T-helper 22 cell (primary cell): ENCODE results near the gene HBD.
"Not testable (repeated sequence)": the region's sequence is repeated elsewhere in the genome, so short reads cannot be mapped to it uniquely, and the experiment has no call there.

Source experiments
- DNase-seq: peaks from one replicate; pipeline ENCODE4 v3.0.0-alpha.2; 2020; ENCODE audit warnings: low read depth

HBD gene

DNA sequence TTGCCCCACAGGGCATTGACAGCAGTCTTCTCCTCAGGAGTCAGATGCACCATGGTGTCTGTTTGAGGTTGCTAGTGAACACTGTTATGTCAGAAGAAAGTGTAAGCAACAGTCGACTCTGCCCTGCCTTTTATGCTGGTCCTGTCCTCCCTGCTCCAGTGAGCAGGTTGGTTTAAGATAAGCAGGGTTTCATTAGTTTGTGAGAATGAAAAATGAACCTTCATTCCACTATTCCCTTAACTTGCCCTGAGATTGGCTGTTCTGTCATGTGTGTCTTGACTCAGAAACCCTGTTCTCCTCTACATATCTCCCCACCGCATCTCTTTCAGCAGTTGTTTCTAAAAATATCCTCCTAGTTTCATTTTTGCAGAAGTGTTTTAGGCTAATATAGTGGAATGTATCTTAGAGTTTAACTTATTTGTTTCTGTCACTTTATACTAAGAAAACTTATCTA is at the start of gene HBD:
HBD (minus strand) TSS at position 103 of the 454 bp plus-strand sequence; CDS start at position 53, 50 bp downstream.
- no peak for DNase-seq

DNA sequence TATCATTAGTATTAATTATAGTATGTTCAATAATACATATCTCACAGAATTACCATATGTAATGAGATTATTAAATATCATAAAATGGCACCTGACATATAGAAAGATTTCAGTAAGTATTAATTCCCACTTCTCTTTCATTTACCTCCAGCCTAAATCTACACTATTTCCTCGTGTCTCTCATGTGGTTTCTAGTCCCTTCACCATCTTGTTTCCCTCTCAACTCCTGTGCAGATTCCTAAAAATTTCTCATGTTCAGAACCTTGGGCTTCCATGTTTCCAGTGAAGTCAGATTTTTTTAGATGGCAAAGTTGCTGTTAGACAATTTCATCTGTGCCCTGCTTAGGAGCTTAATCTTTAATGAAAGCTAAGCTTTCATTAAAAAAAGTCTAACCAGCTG is 49.6 kb upstream of the HBD start:
- no peak for DNase-seq

DNA sequence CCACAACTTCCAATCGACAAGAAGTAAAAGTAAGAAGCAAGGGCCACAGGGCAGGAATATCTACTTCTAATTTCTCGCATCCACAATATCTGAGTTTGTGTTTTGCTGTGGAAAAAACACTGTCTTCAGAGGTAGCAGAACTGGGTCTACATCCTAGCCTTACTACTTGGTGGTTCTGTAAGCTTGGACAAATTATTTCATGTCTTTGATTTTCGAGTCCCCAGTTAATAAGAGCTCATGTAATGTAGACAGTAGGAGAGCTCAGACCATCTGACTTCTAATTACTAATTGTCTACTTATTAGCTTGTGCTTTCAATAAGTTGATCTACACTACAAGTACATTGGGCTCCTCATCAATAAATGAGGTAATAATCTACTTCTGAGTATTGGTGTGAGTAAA is 48.8 kb upstream of the HBD start:
- DNase-seq: no peak

DNA sequence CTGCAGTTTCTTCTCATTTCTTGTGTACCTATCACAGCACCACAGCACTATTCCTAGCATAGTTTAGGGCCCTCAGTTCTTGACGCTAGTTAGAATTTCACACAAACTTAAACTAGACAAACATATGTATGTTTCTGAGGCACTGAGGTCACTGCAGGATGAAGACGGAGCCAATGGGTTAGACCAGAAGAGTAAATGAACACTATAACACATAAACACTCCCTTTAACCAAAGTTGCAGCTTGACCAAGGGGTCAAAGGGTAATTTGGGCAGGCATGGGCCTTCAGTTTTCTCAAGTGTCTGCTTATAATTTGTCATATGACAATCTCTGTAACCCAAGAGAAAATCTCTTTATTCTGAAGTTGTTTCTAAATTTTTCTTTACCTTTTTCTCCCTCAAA is 48.3 kb upstream of the HBD start:
- DNase-seq: no peak

- no peak for DNase-seq
Measured at GRCh38 chr11:5281596-5281995, 47.3 kb upstream of the HBD start.

- DNase-seq: no peak
Measured at GRCh38 chr11:5280582-5281102, 46.4 kb upstream of the HBD start.

DNA sequence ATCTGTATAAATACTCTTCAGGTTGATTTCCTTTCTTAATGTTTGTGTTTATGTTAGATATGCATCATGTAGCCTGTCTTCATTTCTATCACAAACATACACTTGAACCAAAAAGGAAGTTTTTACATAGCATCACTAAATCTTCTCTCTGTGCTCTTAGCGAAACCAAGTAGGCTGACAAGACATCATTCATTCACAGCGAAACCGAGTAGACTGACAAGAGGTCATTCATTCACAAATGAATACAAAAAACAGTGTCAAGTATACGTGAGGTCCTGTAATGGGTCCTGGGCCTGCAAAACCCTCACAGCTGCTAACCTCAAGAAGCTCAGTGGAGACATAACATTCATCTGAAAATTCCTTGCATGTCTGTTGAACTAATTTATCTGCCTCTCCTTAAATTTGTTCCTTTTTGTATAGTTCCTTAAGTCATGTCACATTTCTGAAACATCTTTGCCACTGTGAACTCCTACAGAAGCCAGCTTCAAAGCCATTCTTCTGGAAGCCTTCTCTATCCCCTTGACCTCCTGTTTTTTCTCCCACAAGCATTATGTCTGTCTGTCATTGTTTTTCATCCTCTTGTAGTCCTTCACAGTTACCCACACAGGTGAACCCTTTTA is 45.3 kb upstream of the HBD start:
- no peak for DNase-seq

- DNase-seq: no peak
Measured at GRCh38 chr11:5277807-5278382, 43.6 kb upstream of the HBD start.

DNA sequence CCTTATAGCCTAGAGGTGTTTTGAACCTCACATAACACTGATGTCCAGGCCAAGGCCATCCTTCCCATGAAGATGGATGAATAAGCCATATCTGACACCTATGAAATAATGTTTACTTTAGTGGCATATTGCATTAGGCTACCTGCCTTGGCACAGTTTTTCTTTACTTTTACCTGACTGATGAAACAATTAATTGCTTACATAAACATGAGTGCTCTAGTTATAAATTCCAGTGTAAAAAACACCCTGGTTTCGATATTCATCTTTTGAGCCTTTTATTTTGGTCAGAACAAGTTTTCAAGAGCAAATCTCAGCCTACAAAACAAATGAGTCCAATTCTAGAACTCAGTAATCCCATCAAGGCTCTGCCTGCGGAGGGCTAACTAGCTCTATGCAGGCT is 42.4 kb upstream of the HBD start:
- DNase-seq: no peak

- DNase-seq: no peak
Measured at GRCh38 chr11:5275369-5276110, 41.3 kb upstream of the HBD start.

GRCh38 chr11:5274395-5274794 is 40.1 kb upstream of the HBD start:
- DNase-seq: no peak

DNA sequence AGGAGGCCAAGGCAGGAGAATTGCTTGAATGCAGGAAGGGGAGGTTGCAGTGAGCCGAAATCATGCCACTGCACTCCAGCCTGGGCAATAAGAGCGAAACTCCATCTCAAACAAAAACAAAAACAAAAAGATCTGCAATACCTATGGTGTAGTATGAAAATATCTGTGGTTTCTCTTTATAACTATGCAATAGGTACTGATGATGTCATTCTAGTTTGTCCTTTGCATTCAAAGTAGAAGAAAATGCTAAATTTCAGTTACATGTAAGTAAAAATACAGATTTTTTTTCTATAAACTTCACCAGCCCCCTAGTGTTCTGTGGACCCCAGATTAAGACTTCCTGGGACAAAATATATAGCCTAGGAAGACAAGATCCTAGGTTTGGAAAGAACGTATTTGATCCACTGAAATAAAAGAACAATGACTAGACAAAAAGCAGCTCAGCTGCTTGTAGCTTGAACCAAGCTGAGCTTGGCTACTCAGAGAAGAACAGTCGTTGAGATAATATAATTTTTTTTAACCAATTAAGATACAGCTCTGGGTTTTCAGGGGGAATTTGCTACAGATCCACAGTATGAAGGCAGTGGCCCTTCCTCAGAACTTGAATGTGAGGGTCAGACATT is 38.2 kb upstream of the HBD start:
- no peak for DNase-seq

- no peak for DNase-seq
Measured at GRCh38 chr11:5269715-5270147, 35.4 kb upstream of the HBD start, which contains the start of gene HBE1. TSS of gene HBE1 (minus strand) at chr11:5269945. CDS start at chr11:5269890, 55 bp downstream.

DNA sequence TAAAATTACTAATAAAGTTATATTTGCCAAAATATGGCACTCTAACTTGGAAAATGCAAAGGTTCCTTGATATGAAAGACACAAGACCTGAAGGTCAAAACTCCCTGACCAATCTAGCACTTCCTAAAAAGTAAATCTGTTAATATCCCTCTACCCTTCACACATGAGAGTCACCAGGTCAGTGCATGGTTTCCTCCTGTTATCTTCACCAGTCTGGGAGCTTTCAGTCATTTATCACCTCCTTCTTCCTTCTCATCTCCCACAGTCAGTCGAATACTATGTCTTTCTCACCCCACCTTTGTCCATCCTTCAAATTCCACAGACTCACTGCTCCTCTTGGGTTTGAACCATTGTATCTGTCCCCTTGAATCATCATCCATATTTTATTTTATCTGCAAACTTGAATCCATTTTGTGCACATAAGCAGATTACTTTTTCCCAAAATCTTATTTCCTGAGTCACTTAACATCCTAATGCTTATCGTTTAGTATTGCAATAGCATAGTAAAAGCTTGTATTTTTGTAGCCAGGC is 32.8 kb upstream of the HBD start:
- DNase-seq: no peak

GRCh38 chr11:5266609-5267008 is 32.3 kb upstream of the HBD start:
- DNase-seq: no peak

GRCh38 chr11:5265832-5266231 is 31.5 kb upstream of the HBD start:
- DNase-seq: no peak

- DNase-seq: no peak
Measured at GRCh38 chr11:5258543-5259262, 24.4 kb upstream of the HBD start.

DNA sequence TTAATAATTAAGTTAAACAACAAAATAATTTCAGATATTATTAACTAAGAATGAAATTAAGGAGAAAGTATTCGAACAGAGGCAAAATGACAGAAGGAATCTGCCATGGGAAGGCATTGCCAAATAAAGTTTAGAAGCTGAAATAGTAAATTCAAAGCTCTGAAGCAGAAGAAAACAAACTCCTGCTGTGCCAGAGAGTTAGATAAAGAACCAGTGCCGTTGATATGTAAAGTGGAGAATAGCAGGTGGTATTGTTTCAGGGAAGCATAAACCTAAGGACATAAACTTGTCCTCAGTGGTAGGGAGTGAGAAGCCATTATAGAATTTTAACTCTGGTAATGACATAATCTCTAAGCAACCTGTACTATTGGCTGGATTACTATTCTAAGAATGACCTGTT is 23.0 kb upstream of the HBD start:
- no peak for DNase-seq

- not testable (repeated sequence) for DNase-seq
Measured at GRCh38 chr11:5254646-5255413, 20.5 kb upstream of the HBD start, which contains the start of gene HBG2. TSS of gene HBG2 (minus strand) at chr11:5254781. CDS start at chr11:5254728, 53 bp downstream.

DNA sequence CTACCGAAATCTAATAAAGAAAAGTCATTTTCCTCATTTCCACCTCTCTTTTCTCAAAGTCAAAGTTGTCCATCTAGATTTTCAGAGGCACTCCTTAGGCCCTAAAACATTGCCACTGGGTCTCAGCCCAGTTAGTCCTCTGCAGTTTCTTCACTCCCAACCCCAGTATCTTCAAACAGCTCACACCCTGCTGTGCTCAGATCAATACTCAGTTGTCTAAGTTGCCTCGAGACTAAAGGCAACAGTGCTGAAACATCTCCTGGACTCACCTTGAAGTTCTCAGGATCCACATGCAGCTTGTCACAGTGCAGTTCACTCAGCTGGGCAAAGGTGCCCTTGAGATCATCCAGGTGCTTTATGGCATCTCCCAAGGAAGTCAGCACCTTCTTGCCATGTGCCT is 19.7 kb upstream of the HBD start:
- DNase-seq: not testable (repeated sequence)

DNA sequence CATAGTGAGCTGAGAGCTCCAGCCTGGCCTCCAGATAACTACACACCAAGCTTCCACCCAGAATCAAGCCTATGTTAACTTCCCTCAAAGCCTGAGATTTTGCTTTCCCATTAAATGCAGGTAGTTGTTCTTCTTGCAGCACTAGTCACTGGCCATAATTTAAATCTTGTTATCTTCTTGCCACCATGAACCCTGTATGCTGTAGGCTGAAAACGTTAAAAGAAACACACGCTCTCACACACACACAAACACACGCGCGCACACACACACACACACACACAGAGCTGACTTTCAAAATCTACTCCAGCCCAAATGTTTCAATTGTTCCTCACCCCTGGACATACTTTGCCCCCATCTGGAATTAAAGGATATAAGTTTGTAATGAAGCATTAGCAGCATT is 19.2 kb upstream of the HBD start:
- not testable (repeated sequence) for DNase-seq
